ENCODE data around the gene B4GALNT1.
"Not testable (repeated sequence)": the region's sequence is repeated elsewhere in the genome, so short reads cannot be mapped to it uniquely, and the experiment has no call there.

The B4GALNT1 gene

GRCh38 chr12:57621497-57622292 lies 11.3 kb downstream of the B4GALNT1 start:
- peak in 24 of 56 donors; percentile 15 to 69 (median 37) for DNase-seq

GRCh38 chr12:57620936-57621496 lies 12.0 kb downstream of the B4GALNT1 start:
- DNase-seq = no peak

DNA sequence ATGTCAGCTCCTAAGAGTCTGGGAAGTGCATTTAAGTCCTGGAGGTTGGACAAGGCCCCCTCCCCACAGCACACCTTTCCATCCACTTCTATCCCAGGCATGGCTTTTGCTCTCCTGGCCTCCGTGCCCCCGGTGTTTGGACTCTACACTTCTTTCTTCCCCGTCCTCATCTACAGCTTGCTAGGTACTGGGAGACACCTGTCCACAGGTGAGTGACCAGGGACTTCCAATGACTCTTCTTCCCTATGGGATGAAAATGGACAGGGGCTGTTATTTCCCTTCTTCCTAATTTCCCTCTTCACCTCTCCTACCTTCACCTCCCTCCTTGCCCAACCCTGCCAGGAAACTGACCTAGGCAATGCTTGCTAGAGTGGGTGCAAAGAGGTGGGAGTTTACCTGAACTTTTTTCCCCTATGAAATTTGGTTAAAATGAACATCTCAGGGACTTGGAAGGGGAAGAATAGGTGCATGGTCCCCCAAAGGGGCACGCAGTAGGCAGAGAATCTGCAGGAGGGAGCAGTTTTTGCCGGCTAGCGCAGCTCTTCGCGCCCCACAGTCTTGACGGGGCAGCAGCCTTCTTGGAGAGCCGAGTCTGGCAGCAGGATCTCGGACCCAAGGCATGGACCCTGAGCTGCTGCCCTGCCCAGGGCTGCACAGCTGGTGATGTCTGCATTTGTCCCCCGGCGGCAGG lies 12.6 kb downstream of the B4GALNT1 start:
- DNase-seq = no peak

- no peak for DNase-seq
These were observed 13.4 kb downstream of the B4GALNT1 start for GRCh38 chr12:57619434-57620244.

DNA sequence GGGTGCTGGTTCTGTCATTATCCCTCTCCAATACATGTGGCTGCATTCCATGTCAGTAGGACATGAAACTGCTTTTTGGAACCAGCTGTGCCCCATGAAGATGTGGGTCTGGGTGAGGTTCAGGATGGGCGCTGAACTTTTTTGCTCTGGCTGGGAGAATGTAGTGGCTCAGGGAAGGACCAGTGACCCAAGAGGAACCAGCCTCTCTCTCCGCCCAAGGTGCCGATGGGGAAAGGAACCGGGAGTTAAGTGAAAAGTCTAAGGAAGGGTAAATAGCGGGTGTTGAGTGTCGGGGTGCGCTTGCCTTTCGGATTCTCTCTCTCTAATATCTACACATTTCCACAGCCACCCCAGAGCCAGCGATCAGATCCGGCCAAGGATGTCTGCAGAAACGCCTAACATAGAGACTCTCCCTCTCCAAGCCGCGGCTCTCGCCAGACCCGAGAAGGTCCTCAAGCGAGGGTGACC lies 14.0 kb downstream of the B4GALNT1 start:
- no peak for DNase-seq

- DNase-seq = not testable (repeated sequence)
These were observed 14.6 kb downstream of the B4GALNT1 start for GRCh38 chr12:57618431-57618830.

GRCh38 chr12:57617942-57618341 lies 15.1 kb downstream of the B4GALNT1 start:
- DNase-seq = no peak

- DNase-seq = peak in 13 of 56 donors; percentile 17 to 60 (median 32)
These were observed 16.5 kb downstream of the B4GALNT1 start for GRCh38 chr12:57616383-57617101.

DNA sequence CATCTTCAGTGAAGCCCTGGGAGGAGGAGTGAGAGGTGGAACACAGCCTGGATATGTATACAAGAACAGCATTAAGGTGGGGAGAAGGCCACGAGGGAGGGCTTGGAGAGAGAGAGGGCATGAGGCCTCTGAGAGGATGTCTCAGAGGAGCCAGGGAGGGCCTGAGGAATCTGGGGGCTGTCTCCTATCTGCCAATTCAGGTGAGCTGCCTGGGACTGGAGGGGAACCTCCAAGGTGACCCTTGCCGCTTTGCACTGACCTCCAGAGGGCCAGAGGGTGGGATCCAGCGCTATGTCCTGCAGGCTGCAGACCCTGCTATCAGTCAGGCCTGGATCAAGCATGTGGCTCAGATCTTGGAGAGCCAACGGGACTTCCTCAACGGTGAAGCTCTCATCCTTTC lies 17.4 kb downstream of the B4GALNT1 start:
- no peak for DNase-seq

- no peak for DNase-seq
These were observed 18.0 kb downstream of the B4GALNT1 start for GRCh38 chr12:57614948-57615500.

GRCh38 chr12:57614178-57614947 lies 18.6 kb downstream of the B4GALNT1 start:
- DNase-seq = peak in 4 of 56 donors; percentile 17 to 31 (median 26)

GRCh38 chr12:57613427-57614109 lies 19.4 kb downstream of the B4GALNT1 start:
- no peak for DNase-seq

GRCh38 chr12:57612711-57613426 lies 20.1 kb downstream of the B4GALNT1 start:
- DNase-seq = no peak

DNA sequence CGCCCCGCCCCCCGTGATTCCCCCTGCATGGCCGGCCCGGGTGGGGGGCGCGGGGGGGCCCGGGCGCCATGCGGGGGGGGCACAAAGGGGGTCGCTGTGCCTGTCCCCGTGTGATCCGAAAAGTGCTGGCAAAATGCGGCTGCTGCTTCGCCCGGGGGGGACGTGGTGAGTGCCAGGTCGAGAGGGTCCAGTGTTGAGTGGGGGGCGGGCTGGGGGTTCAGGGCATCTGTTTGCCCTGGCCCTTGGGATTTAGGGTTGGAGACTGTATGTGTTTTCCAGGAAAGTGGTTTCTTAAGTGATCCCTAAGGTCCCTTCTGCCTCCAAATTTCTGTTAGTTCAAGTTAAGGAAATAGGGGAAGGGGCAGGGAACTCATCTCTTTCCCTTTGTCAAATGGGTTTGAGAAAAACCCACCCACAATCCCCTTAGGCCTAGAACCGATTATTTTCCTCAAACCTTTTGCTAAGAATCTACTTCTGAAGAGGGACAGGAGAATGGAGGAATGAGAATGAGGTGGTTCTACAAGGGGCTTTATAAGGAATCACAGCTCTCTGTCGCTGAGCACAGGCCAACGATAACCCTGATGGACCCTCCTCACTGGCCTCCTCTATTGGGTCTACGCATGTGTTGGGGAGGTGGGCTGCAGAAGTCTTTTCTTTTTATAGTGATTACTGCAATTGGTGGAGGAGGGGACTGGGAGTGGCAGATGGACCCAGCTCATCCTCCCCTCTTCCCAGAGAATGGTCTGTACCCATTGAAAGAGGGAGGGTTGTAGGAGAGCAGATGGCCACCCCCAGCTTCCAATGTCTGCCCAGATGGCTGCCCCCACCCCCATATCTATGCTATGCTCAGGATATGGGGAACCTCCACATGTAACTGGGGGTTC lies 20.9 kb downstream of the B4GALNT1 start:
- peak in 8 of 56 donors; percentile 11 to 54 (median 34) for DNase-seq

DNA sequence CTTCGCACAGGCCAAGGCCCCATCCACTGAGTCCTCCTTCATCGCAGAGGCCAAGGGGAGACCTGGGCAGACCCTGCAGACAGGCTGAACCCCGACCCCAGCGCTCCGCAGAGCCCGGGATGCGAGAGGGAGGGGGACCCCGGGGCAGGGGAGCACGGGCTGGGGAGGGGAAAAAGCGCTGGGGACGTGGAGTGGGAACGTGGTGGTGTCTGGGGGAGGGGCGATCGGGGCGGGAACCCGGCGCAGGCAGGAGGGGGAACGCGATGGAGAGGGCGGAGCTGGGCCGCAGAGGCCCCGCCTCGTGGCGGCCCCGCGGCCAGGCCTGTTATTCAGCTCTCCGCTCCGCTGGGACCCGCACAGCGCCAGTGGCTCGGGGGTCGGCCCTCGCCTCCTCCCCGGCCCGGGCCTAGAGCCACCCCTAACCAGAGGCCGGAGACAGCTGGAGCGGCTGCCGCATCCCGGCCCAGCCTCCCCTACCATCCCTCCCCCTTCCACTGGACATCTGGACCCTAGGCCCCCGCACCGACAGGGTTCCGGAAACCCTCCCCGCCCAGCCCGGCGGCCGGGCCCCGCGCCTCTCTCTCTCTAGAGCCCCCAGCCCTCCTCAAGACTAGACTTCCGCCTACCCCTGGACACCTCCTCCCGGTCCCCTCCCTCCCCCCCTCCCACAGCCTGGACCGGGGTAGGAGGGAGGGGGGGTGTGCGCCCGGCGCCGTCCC lies 21.7 kb downstream of the B4GALNT1 start, which contains the start of gene ARHGEF25:
TSS of gene ARHGEF25 (plus strand) at position 328 of the 719 bp plus-strand sequence. CDS start 460 bp downstream, outside the sequence.
- peak in 36 of 56 donors; percentile 9 to 84 (median 46) for DNase-seq

- peak in 3 of 56 donors; percentile 32 to 42 (median 34) for DNase-seq
These were observed 22.4 kb downstream of the B4GALNT1 start for GRCh38 chr12:57610554-57611107.

Measured in amygdala (tissue), 56 donors.